Measurements from ENCODE around the gene PARD3. TPM values are rescaled to one million over a fixed set of nuclear protein-coding genes. Genes with fewer than 3 reads are reported as not detected.

Gene PARD3
- total RNA-seq, 4 donors from 2014 or later: 42.6 to 63.6 (median 55.2) TPM

GRCh38 chr10:34689053-34689452 lies 126.0 kb downstream of the PARD3 start:
- TF ChIP-seq CTCF (IDR thresholded peaks at IDR 0.05) (no peak), EP300 (IDR thresholded peaks at IDR 0.05) (no peak), POLR2A (IDR thresholded peaks at IDR 0.05) (no peak)
- no peak for DNase-seq (ENCODE audit: low spot score in 2 of 2)
- H3K4me1 ChIP-seq: peaks cover 0 to 42% (median 6%) of the 10 kb centered on the region in 4 donors
- no peaks in the 10 kb centered on the region for H3K27me3 ChIP-seq
- WGBS, 2 donors: 16 to 38% methylated on average over 8 of the region's 8 CpGs
- no peak overlapping the region for H3K4me3 ChIP-seq
- H3K9me3 ChIP-seq: no peaks in the 10 kb centered on the region
- peaks cover 0 to 10% (median 0%) of the 10 kb centered on the region in 3 donors for H3K36me3 ChIP-seq
- no peak overlapping the region for H3K27ac ChIP-seq

GRCh38 chr10:34687434-34688210 lies 127.5 kb downstream of the PARD3 start:
- Histone ChIP-seq H3K27me3 (no peaks in the 10 kb centered on the region), H3K4me3 (no peak overlapping the region), H3K4me1 (peaks cover 0 to 42% (median 6%) of the 10 kb centered on the region in 4 donors), H3K36me3 (no peaks in the 10 kb centered on the region), H3K27ac (peak overlapping the region in 2 of 4 donors; percentile 11 to 25), H3K9me3 (no peaks in the 10 kb centered on the region)
- no peak for DNase-seq (ENCODE audit: low spot score in 2 of 2)
- WGBS, 2 donors: 79 to 83% methylated on average over 11 of the region's 11 CpGs
- TF ChIP-seq CTCF (IDR thresholded peaks at IDR 0.05) (no peak), POLR2A (IDR thresholded peaks at IDR 0.05) (no peak), EP300 (IDR thresholded peaks at IDR 0.05) (no peak)

- DNase-seq (ENCODE audit: low spot score in 2 of 2): no peak
- H3K4me1 ChIP-seq: peaks cover 0 to 8% (median 0%) of the 10 kb centered on the region in 4 donors
- H3K27me3 ChIP-seq: no peaks in the 10 kb centered on the region
- H3K4me3 ChIP-seq: no peak overlapping the region
- TF ChIP-seq POLR2A (IDR thresholded peaks at IDR 0.05): no peak
- TF ChIP-seq CTCF (IDR thresholded peaks at IDR 0.05): no peak
- no peak for TF ChIP-seq EP300 (IDR thresholded peaks at IDR 0.05)
- H3K27ac ChIP-seq: no peak overlapping the region
- 82 to 88% methylated on average over 7 of the region's 7 CpGs for WGBS, 2 donors
- no peaks in the 10 kb centered on the region for H3K36me3 ChIP-seq
- H3K9me3 ChIP-seq: no peaks in the 10 kb centered on the region
These were observed 132.5 kb downstream of the PARD3 start for GRCh38 chr10:34682580-34682979.

GRCh38 chr10:34681933-34682332 lies 133.2 kb downstream of the PARD3 start:
- H3K27me3 ChIP-seq: no peaks in the 10 kb centered on the region
- DNase-seq (ENCODE audit: low spot score in 2 of 2): no peak
- no peaks in the 10 kb centered on the region for H3K36me3 ChIP-seq
- WGBS, 2 donors: 93 to 98% methylated on average over 5 of the region's 5 CpGs
- H3K4me3 ChIP-seq: no peak overlapping the region
- H3K9me3 ChIP-seq: no peaks in the 10 kb centered on the region
- TF ChIP-seq POLR2A (IDR thresholded peaks at IDR 0.05): no peak
- TF ChIP-seq EP300 (IDR thresholded peaks at IDR 0.05): no peak
- TF ChIP-seq CTCF (IDR thresholded peaks at IDR 0.05): no peak
- no peak overlapping the region for H3K27ac ChIP-seq
- peaks cover 0 to 2% (median 0%) of the 10 kb centered on the region in 4 donors for H3K4me1 ChIP-seq

GRCh38 chr10:34679177-34679576 lies 135.9 kb downstream of the PARD3 start:
- TF ChIP-seq EP300 (IDR thresholded peaks at IDR 0.05) (no peak), CTCF (IDR thresholded peaks at IDR 0.05) (no peak), POLR2A (IDR thresholded peaks at IDR 0.05) (no peak)
- WGBS, 2 donors: 87 to 89% methylated on average over 8 of the region's 8 CpGs

More at GRCh38 chr10:34679177-34679576, 135.9 kb downstream of the PARD3 start:
- Histone ChIP-seq H3K36me3 (no peaks in the 10 kb centered on the region), H3K9me3 (no peaks in the 10 kb centered on the region), H3K27me3 (no peaks in the 10 kb centered on the region), H3K4me3 (no peak overlapping the region), H3K27ac (no peak overlapping the region), H3K4me1 (no peaks in the 10 kb centered on the region)
- DNase-seq (ENCODE audit: low spot score in 2 of 2): no peak
